ENCODE data around the gene TTC39C. TPM values are rescaled to one million over a fixed set of nuclear protein-coding genes. Genes with fewer than 3 reads are reported as not detected.

Gene TTC39C
- total and polyA plus RNA-seq, 2 of the 8 experiments (the other 6 are each of a cell fraction or from before 2014, with no cell fraction given) = 8.1 to 79.1 TPM

- TF ChIP-seq CHD7 (IDR thresholded peaks at IDR 0.05; ENCODE audit: insufficient replicate concordance, low read length) (no peak), SP2 (IDR thresholded peaks at IDR 0.05; ENCODE audit: low read length) (no peak), JUND (IDR thresholded peaks at IDR 0.05; ENCODE audit: low read length) (no peak), SP1 (IDR thresholded peaks at IDR 0.05; ENCODE audit: low read depth, low read length) (no peak), BRCA1 (IDR thresholded peaks at IDR 0.05; ENCODE audit: low read depth, low read length) (no peak), SIN3A (conservative IDR thresholded peaks at IDR 0.05 in 1 of 2, IDR thresholded peaks at IDR 0.05 in 1 of 2; ENCODE audit: low read depth in 1 of 2, low read length in 2 of 2) (no peak), KDM1A (IDR thresholded peaks at IDR 0.05; ENCODE audit: borderline replicate concordance, low read length) (no peak), CEBPB (IDR thresholded peaks at IDR 0.05; ENCODE audit: low read depth, low read length) (no peak)
Observed at GRCh38 chr18:24090876-24091275, 76.3 kb downstream of the TTC39C start (continued).

Measured in H1 (cell line).